ENCODE data around the gene SLC39A11. TPM values are rescaled to one million over a fixed set of nuclear protein-coding genes. Genes with fewer than 3 reads are reported as not detected.

The SLC39A11 gene
- total RNA-seq, 1 donor from 2014 or later: 21.5 TPM

DNA sequence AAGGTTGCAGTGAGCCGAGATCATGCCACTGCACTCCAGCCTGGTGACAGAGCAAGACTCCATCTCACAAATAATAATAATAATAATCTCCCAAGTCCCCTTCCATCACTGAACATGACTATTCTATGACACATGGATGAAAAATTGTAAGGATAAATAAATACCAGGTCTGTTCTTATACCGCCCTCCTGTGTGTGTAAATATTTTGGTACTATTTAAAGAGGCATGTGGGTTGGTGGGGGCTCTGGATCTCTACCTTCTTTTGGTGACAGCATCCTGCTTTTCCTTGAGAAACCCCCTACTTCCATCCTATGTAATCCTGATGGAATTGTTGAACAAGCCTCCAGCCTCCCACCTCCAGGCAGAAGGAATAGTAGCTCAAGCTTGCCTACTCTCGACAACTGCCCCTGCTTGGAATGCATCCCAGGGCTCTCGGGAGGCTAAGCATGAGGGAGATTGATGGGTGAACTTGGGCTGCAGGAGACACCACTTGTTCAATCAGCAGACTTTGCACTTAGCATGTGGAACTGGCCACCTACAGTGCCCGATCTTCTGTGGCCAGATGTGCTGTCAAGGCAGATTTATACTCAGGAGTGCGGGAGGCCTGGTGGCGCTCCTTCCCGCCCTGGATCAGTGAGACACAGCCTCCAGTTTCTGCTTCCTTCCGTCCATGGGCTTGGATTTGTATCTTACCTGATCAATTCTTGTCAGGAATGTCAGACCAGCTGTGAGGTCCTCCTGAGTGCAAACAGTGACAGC lies 287.4 kb downstream of the SLC39A11 start:
- no peak overlapping the region for H2AFZ ChIP-seq (ENCODE audit: low read depth, low read length)

DNA sequence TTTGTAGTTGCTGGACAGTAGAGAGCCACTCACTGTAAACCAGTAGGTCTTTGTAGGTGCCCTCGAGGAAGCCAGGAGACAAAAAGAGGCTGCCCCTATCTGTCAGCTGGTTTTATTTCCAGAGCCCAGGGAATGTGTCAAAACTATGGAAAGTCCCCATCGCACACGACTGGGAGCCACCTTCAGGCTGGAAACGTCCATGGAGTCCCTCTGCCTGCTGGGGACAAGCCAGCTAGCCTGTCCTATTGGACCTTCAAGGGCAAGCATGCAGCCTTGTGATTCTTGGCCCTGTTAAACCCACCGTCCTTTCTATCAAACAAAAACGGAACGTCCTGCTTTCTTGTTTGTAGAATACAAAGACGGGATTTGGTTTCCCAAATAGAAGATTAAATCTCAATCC lies 289.8 kb downstream of the SLC39A11 start:
- Histone ChIP-seq H2AFZ (ENCODE audit: low read depth, low read length) (no peak overlapping the region), H3K4me3 (ENCODE audit: insufficient read depth, low read depth, low read length) (no peak overlapping the region), H3K36me3 (ENCODE audit: insufficient read depth, low read length) (no peaks in the 10 kb centered on the region), H4K20me1 (ENCODE audit: insufficient read depth, low read length) (no peaks in the 10 kb centered on the region), H3K79me2 (ENCODE audit: insufficient read depth, low read length) (no peaks in the 10 kb centered on the region), H3K4me1 (ENCODE audit: insufficient read depth, low read length) (peaks cover 11% of the 10 kb centered on the region), H3K27ac (ENCODE audit: low read depth, low read length) (no peak overlapping the region), H3K9ac (ENCODE audit: low read length) (no peak overlapping the region), H3K27me3 (ENCODE audit: insufficient read depth, low read length) (no peaks in the 10 kb centered on the region), H3K9me3 (ENCODE audit: insufficient read depth, low read depth, low read length) (peaks cover 6% of the 10 kb centered on the region), H3K4me2 (ENCODE audit: low read length) (no peak overlapping the region)
- no peak overlapping the region for H3K27ac Mint-ChIP-seq (ENCODE audit: unreplicated experiment)
- TF ChIP-seq EZH2 (IDR thresholded peaks at IDR 0.05; ENCODE audit: insufficient read depth, low read length): no peak
- no peak for TF ChIP-seq CTCF (IDR thresholded peaks at IDR 0.05; ENCODE audit: insufficient read depth, low read depth, low read length)
- H3K36me3 Mint-ChIP-seq (ENCODE audit: low read depth, unreplicated experiment): peaks cover 20% of the 10 kb centered on the region
- peaks cover 2% of the 10 kb centered on the region for H3K27me3 Mint-ChIP-seq (ENCODE audit: low read depth, unreplicated experiment)
- no peak for DNase-seq (ENCODE audit: low read depth)
- FAIRE-seq: no peak
- H3K9me3 Mint-ChIP-seq (ENCODE audit: unreplicated experiment): peaks cover 38% of the 10 kb centered on the region
- H3K4me3 Mint-ChIP-seq (ENCODE audit: unreplicated experiment): no peak overlapping the region
- no peaks in the 10 kb centered on the region for H3K4me1 Mint-ChIP-seq (ENCODE audit: low read depth, unreplicated experiment)

More for the DNA sequence above, 287.4 kb downstream of the SLC39A11 start:
- Histone ChIP-seq H3K9me3 (ENCODE audit: insufficient read depth, low read depth, low read length) (peaks cover 3% of the 10 kb centered on the region), H3K9ac (ENCODE audit: low read length) (no peak overlapping the region), H3K36me3 (ENCODE audit: insufficient read depth, low read length) (no peaks in the 10 kb centered on the region), H3K27me3 (ENCODE audit: insufficient read depth, low read length) (no peaks in the 10 kb centered on the region), H4K20me1 (ENCODE audit: insufficient read depth, low read length) (no peaks in the 10 kb centered on the region), H3K4me1 (ENCODE audit: insufficient read depth, low read length) (peaks cover 11% of the 10 kb centered on the region), H3K79me2 (ENCODE audit: insufficient read depth, low read length) (no peaks in the 10 kb centered on the region), H3K4me3 (ENCODE audit: insufficient read depth, low read depth, low read length) (no peak overlapping the region), H3K4me2 (ENCODE audit: low read length) (no peak overlapping the region), H3K27ac (ENCODE audit: low read depth, low read length) (no peak overlapping the region)
- no peak for DNase-seq (ENCODE audit: low read depth)
- TF ChIP-seq EZH2 (IDR thresholded peaks at IDR 0.05; ENCODE audit: insufficient read depth, low read length): no peak
- no peak for TF ChIP-seq CTCF (IDR thresholded peaks at IDR 0.05; ENCODE audit: insufficient read depth, low read depth, low read length)
- Mint-ChIP-seq H3K27me3 (ENCODE audit: low read depth, unreplicated experiment) (no peaks in the 10 kb centered on the region), H3K27ac (ENCODE audit: unreplicated experiment) (no peak overlapping the region), H3K4me1 (ENCODE audit: low read depth, unreplicated experiment) (no peaks in the 10 kb centered on the region), H3K36me3 (ENCODE audit: low read depth, unreplicated experiment) (peaks cover 15% of the 10 kb centered on the region), H3K9me3 (ENCODE audit: unreplicated experiment) (peaks cover 29% of the 10 kb centered on the region), H3K4me3 (ENCODE audit: unreplicated experiment) (no peak overlapping the region)
- no peak for FAIRE-seq

- TF ChIP-seq EZH2 (IDR thresholded peaks at IDR 0.05; ENCODE audit: insufficient read depth, low read length) (no peak), CTCF (IDR thresholded peaks at IDR 0.05; ENCODE audit: insufficient read depth, low read depth, low read length) (no peak)
- no peaks in the 10 kb centered on the region for H3K36me3 ChIP-seq (ENCODE audit: insufficient read depth, low read length)
- no peak overlapping the region for H3K4me2 ChIP-seq (ENCODE audit: low read length)
- H3K36me3 Mint-ChIP-seq (ENCODE audit: low read depth, unreplicated experiment): peaks cover 35% of the 10 kb centered on the region
- H3K27ac Mint-ChIP-seq (ENCODE audit: unreplicated experiment): no peak overlapping the region
- FAIRE-seq (no peak), DNase-seq (ENCODE audit: low read depth) (no peak)
- H3K4me3 ChIP-seq (ENCODE audit: insufficient read depth, low read depth, low read length): no peak overlapping the region
- no peaks in the 10 kb centered on the region for H3K4me1 Mint-ChIP-seq (ENCODE audit: low read depth, unreplicated experiment)
- no peaks in the 10 kb centered on the region for H4K20me1 ChIP-seq (ENCODE audit: insufficient read depth, low read length)
- peaks cover 17% of the 10 kb centered on the region for H3K9me3 ChIP-seq (ENCODE audit: insufficient read depth, low read depth, low read length)
- peaks cover 60% of the 10 kb centered on the region for H3K9me3 Mint-ChIP-seq (ENCODE audit: unreplicated experiment)
- H3K9ac ChIP-seq (ENCODE audit: low read length): no peak overlapping the region
- peaks cover 2% of the 10 kb centered on the region for H3K27me3 Mint-ChIP-seq (ENCODE audit: low read depth, unreplicated experiment)
- H3K4me3 Mint-ChIP-seq (ENCODE audit: unreplicated experiment): no peak overlapping the region
- no peaks in the 10 kb centered on the region for H3K79me2 ChIP-seq (ENCODE audit: insufficient read depth, low read length)
- no peaks in the 10 kb centered on the region for H3K27me3 ChIP-seq (ENCODE audit: insufficient read depth, low read length)
- no peak overlapping the region for H2AFZ ChIP-seq (ENCODE audit: low read depth, low read length)
- no peaks in the 10 kb centered on the region for H3K4me1 ChIP-seq (ENCODE audit: insufficient read depth, low read length)
- no peak overlapping the region for H3K27ac ChIP-seq (ENCODE audit: low read depth, low read length)
Observed at GRCh38 chr17:72797142-72797541, 295.3 kb downstream of the SLC39A11 start.

All from astrocyte (in vitro differentiated cells and primary cell).